HepG2 (cell line): Measurements from ENCODE around the gene DDX31. TPM values are rescaled to one million over a fixed set of nuclear protein-coding genes. Genes with fewer than 3 reads are reported as not detected.

Source experiments
- ATAC-seq: fragments of 200-7000 bp; cut with Tn5 transposase; 3 replicates; pipeline ENCODE4 v1.9.1; 2020; ENCODE audit warnings: mild to moderate bottlenecking, moderate library complexity
- BruUV-seq: library from RNA; stranded (reverse); fragments of 400-500 nt; replicated peaks from 2 replicates; lab custom pipeline; 2021; lab: Mats Ljungman, UMichigan
- CTCF ChIA-PET: fragments of 300-600 bp; formaldehyde crosslinking; extraction: SDS; loops from one replicate; lab custom pipeline; 2021; ENCODE audit warnings: low total read pairs, inconsistent platforms, low intra/inter-chr PET ratio; lab: Yijun Ruan, JAX
- POLR2A ChIA-PET: fragments of 350-600 bp; sonication (Branson Sonifier 250); formaldehyde crosslinking; loops from one replicate; lab custom pipeline; 2020; ENCODE audit warnings: antibody characterized with exemption, inconsistent platforms; lab: Yijun Ruan, JAX
- DNase-seq: peaks from one replicate; pipeline ENCODE4 v3.0.0-alpha.2; 2015; ENCODE audit warnings: low spot score
- FAIRE-seq: peaks from 3 replicates; lab custom pipeline; 2011; peaks lifted over from hg19 to GRCh38; lab: Jason Lieb, UNC
- H2AFZ ChIP-seq: one replicate; pipeline ENCODE4 v1.6.1; 2011; ENCODE audit warnings: low read length, inconsistent platforms
- H3K27ac ChIP-seq: fragments of 300-600 bp; 3 replicates; pipeline ENCODE4 v1.8.0; 2011; ENCODE audit warnings: mixed run types, mild to moderate bottlenecking, mixed read lengths, low read length, inconsistent platforms; ENCODE audit not compliant: insufficient read depth; ENCODE audit errors: extremely low read length
- H3K27me3 ChIP-seq, 2 experiments: fragments of 200-600 bp in 1 of 2; 2 replicates in 1 of 2; 3 replicates in 1 of 2; pipeline versions ENCODE4 v1.6.0 to v1.8.0; 2011; ENCODE audit warnings: low read length in 2 of 2, mild to moderate bottlenecking in 2 of 2, moderate library complexity in 2 of 2, inconsistent platforms in 1 of 2; ENCODE audit not compliant: insufficient read depth in 2 of 2, control insufficient read depth in 1 of 2
- H3K36me3 ChIP-seq, 2 experiments: fragments of 200-600 bp in 1 of 2; replicated peaks in 1 of 2; 2 replicates in 1 of 2; 3 replicates in 1 of 2; pipeline versions ENCODE4 v1.5.1 to v1.8.0; 2011; ENCODE audit warnings: low read length in 2 of 2, inconsistent platforms in 1 of 2; ENCODE audit not compliant: insufficient read depth in 2 of 2, control insufficient read depth in 1 of 2
- H3K4me1 ChIP-seq: 2 replicates; pipeline ENCODE4 v1.5.1; 2012; ENCODE audit warnings: low read length, inconsistent platforms; ENCODE audit not compliant: insufficient read depth
- H3K4me2 ChIP-seq: 2 replicates; pipeline ENCODE4 v1.6.0; 2011; ENCODE audit warnings: low read depth, low read length, inconsistent platforms
- H3K4me3 ChIP-seq, 3 experiments: fragments of 200-600 bp in 1 of 3; sonication (generic), shearing (Covaris generic) in 1 of 3; replicated peaks in 1 of 3; 2 replicates each; pipeline ENCODE4 v1.5.1; 2011 to 2016; ENCODE audit warnings: low read length in 3 of 3, inconsistent platforms in 2 of 3, low read depth in 2 of 3, mild to moderate bottlenecking in 2 of 3, control low read depth in 1 of 3, mixed read lengths in 1 of 3; ENCODE audit not compliant: insufficient read depth in 1 of 3
- H3K79me2 ChIP-seq: one replicate; pipeline ENCODE4 v1.6.1; 2011; ENCODE audit warnings: low read length, inconsistent platforms; ENCODE audit not compliant: insufficient read depth
- H3K9ac ChIP-seq: 2 replicates; pipeline ENCODE4 v1.6.0; 2011; ENCODE audit warnings: mild to moderate bottlenecking, low read depth, low read length, inconsistent platforms; ENCODE audit not compliant: insufficient read depth
- H3K9me3 ChIP-seq: 2 replicates; pipeline ENCODE4 v1.5.1; 2012; ENCODE audit warnings: mild to moderate bottlenecking, low read length
- H4K20me1 ChIP-seq: 2 replicates; pipeline ENCODE4 v1.6.0; 2011; ENCODE audit warnings: inconsistent platforms, mild to moderate bottlenecking, low read length, moderate library complexity; ENCODE audit not compliant: insufficient read depth
- HDAC6 ChIP-seq: fragments of 200-600 bp; sonication (generic); IDR thresholded peaks from 2 replicates; pipeline ENCODE4 v1.7.0; 2017; ENCODE audit warnings: mild to moderate bottlenecking, antibody characterized with exemption, low read length, low read depth
- JARID2 ChIP-seq: sonication (generic); formaldehyde crosslinking; IDR thresholded peaks from 2 replicates; pipeline ENCODE4 v1.8.1; 2023; ENCODE audit warnings: missing genetic modification reagents, inconsistent platforms; ENCODE audit not compliant: insufficient replicate concordance
- KDM4B ChIP-seq: sonication (generic); formaldehyde crosslinking; IDR thresholded peaks from 2 replicates; pipeline ENCODE4 v1.4.0; 2020; ENCODE audit warnings: missing genetic modification reagents
- KDM5B ChIP-seq: sonication (generic); formaldehyde crosslinking; IDR thresholded peaks from 2 replicates; pipeline ENCODE4 v1.4.0; 2020; ENCODE audit warnings: missing genetic modification reagents, mild to moderate bottlenecking, borderline replicate concordance
- MLXIP ChIP-seq: sonication (generic); formaldehyde crosslinking; IDR thresholded peaks from 2 replicates; pipeline ENCODE4 v1.9.0; 2021; ENCODE audit warnings: missing genetic modification reagents, borderline replicate concordance
- PLSCR1 ChIP-seq: sonication (generic); formaldehyde crosslinking; IDR thresholded peaks from 2 replicates; pipeline ENCODE4 v1.5.0; 2020; ENCODE audit warnings: missing genetic modification reagents, mild to moderate bottlenecking, borderline replicate concordance
- RARG ChIP-seq: sonication (generic); formaldehyde crosslinking; IDR thresholded peaks from 2 replicates; pipeline ENCODE4 v1.4.0; 2020; ENCODE audit warnings: low read depth, mild to moderate bottlenecking, missing genetic modification reagents
- REL ChIP-seq: sonication (generic); formaldehyde crosslinking; conservative IDR thresholded peaks from 2 replicates; pipeline ENCODE4 v1.8.0; 2022; ENCODE audit warnings: mild to moderate bottlenecking, missing genetic modification reagents, moderate library complexity
- ZBTB8A ChIP-seq: sonication (generic); formaldehyde crosslinking; IDR thresholded peaks from 2 replicates; pipeline ENCODE4 v1.4.0; 2020; ENCODE audit warnings: mild to moderate bottlenecking, low read depth, missing genetic modification reagents, borderline replicate concordance
- ZNF329 ChIP-seq: sonication (generic); formaldehyde crosslinking; IDR thresholded peaks from 2 replicates; pipeline ENCODE4 v1.9.0; 2021; ENCODE audit warnings: low read depth, mild to moderate bottlenecking, missing genetic modification reagents
- ZNF672 ChIP-seq: sonication (generic); formaldehyde crosslinking; IDR thresholded peaks from 2 replicates; pipeline ENCODE4 v1.8.1; 2022; ENCODE audit warnings: missing genetic modification reagents
- ZNF777 ChIP-seq: sonication (generic); formaldehyde crosslinking; IDR thresholded peaks from 2 replicates; pipeline ENCODE4 v1.4.0; 2020; ENCODE audit warnings: missing genetic modification reagents
- ZNF790 ChIP-seq: sonication (generic); formaldehyde crosslinking; IDR thresholded peaks from 2 replicates; pipeline ENCODE4 v1.8.0; 2022; ENCODE audit warnings: missing genetic modification reagents, mild to moderate bottlenecking, borderline replicate concordance
- WGBS: methylation state at CpG from one replicate; pipeline ENCODE4 v1.1.6; 2017; ENCODE audit warnings: low lambda C conversion rate; 5-methylcytosine and 5-hydroxymethylcytosine counted together
- in situ Hi-C: cut with HindIII; loops from 2 replicates; pipeline ENCODE4 v1.10.0; 2017; ENCODE audit warnings: low pct_unique_long_range_greater_than_20kb; ENCODE audit not compliant: extremely low pct_ligation_motif_present
- intact Hi-C: fragments of 100-400 bp; cut with micrococcal nuclease; formaldehyde crosslinking; loops from one replicate; pipeline ENCODE4 v1.10.0; 2022; ENCODE audit not compliant: unreplicated experiment
- polyA plus RNA-seq, 8 experiments: library from polyadenylated mRNA; depleted of rRNA in 3 of 8; stranded (reverse) in 7 of 8; unstranded in 1 of 8; fragments of >200 nt; fragmentation: Illumina TruSeq in 4 of 8; extraction: Trizol in 4 of 8; gene quantifications; 2 replicates each; pipeline versions ENCODE4 v1.2.1 to v1.2.3, GENCODE V29; 2011 to 2016; ENCODE audit warnings: low read depth in 4 of 8, missing spikeins in 1 of 8, mixed read lengths in 1 of 8; ENCODE audit not compliant: insufficient read depth in 1 of 8
- total RNA-seq, 5 experiments: library from RNA; depleted of rRNA; stranded (reverse); fragments of >200 nt; fragmentation: Illumina TruSeq; extraction: Trizol; gene quantifications; 2 replicates each; pipeline ENCODE4 v1.2.3, GENCODE V29; 2016; ENCODE audit warnings: low read depth in 1 of 5

DDX31 gene
- total and polyA plus RNA-seq, 2 of the 13 experiments (the other 11 are each of a cell fraction or from before 2014, with no cell fraction given): 11.4 to 16.3 TPM

- ChIA-PET CTCF (no interaction called here), POLR2A (no interaction called here)
- 96% methylated on average over 12 of the region's 12 CpGs for WGBS
- H3K4me1 ChIP-seq: peaks cover 3% of the 10 kb centered on the region; the same call in 1 of the 2 replicates
- TF ChIP-seq ZNF672 (no peak), KDM5B (CRISPR knock-in tag) (no peak), ZNF329 (CRISPR knock-in tag) (no peak), RARG (CRISPR knock-in tag) (no peak), KDM4B (no peak), MLXIP (CRISPR knock-in tag) (no peak), REL (no peak), PLSCR1 (CRISPR knock-in tag) (no peak), ZNF777 (CRISPR knock-in tag) (no peak), ZNF790 (CRISPR knock-in tag) (no peak), ZBTB8A (no peak), HDAC6 (no peak), JARID2 (CRISPR knock-in tag) (no peak)
- no peak overlapping the region for H3K4me2 ChIP-seq
- in situ Hi-C loops (no loop called here), intact Hi-C loops (no loop called here)
- no peak overlapping the region for H2AFZ ChIP-seq
- H3K36me3 ChIP-seq: peaks cover 17 to 59% of the 10 kb centered on the region in 2 experiments
- H4K20me1 ChIP-seq: no peaks in the 10 kb centered on the region
- no peaks in the 10 kb centered on the region for H3K79me2 ChIP-seq
- H3K27ac ChIP-seq: no peak overlapping the region
- ATAC-seq: no peak
- H3K4me3 ChIP-seq: no peak overlapping the region
- no peak for DNase-seq
- no peaks in the 10 kb centered on the region for H3K27me3 ChIP-seq
- no peaks in the 10 kb centered on the region for H3K9me3 ChIP-seq
- no peak overlapping the region for H3K9ac ChIP-seq
- FAIRE-seq: no peak
- no TSS peak for BruUV-seq
These were observed 32.0 kb downstream of the DDX31 start for GRCh38 chr9:132637801-132638200.
